ENCODE results near the gene GTPBP1. TPM values are rescaled to one million over a fixed set of nuclear protein-coding genes. Genes with fewer than 3 reads are reported as not detected.
A peak's percentile ranks its signal among the peaks of the same experiment; 100 is the strongest.

GTPBP1 gene
- total RNA-seq, 2 experiments from 2014 or later = 71.8 to 73.9 TPM

DNA sequence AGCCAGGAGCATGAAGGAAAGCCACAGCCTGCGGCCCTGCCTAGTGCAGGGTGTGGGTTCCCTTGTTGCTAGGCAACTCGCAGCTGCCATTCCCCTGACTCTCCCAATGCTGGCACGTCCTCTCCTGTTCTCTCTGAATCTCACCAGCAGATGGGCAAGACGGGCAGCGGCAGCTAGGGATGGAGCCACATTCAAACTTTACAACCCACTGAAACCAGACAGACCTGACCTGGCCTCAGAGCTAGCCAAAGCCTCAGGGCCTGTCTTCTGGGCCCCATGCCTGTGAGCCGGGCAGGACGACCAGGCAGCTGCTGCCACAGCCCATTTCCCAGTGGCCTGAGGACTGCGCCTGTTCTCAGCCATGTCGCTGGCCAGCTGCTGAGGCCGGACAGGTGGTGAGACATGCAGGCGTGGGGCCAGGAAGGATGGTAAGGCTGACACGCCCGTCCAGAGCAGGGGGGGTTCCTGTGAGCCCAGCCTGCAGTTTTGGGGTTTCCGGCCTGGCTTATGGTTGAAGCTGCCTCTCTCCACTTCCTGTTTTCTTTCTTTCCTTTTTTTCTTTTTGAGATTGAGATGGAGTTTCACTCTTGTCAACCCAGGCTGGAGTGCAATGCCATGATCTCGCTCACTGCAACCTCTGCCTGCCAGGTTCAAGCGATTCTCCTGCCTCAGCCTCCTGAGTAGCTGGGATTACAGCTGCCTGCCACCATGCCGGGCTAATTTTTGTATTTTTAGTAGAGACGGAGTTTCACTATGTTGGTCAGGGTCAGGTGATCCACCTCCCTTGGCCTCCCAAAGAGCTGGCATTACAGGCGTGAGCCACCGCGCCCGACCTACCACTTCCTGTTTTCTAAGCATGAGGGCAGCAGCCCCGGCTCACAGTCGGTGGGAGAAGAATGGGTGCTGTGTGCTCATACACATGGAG is 45.9 kb downstream of the GTPBP1 start:
- CTCF ChIA-PET = interaction anchor here (0.9 to 3.4 kb wide), 8 partner anchors 11 to 118 kb away, joined by 4 to 23 read pairs (median 6); partner anchors contain the start of gene GTPBP1
- peaks cover 78% of the 10 kb centered on the region for H3K36me3 Mint-ChIP-seq (ENCODE audit: low read depth)
- peak; percentile 53 for ATAC-seq
- peak overlapping the region; percentile 100 for H3K27ac Mint-ChIP-seq
- H3K4me1 Mint-ChIP-seq (ENCODE audit: low read depth) = peaks cover 48% of the 10 kb centered on the region
- H3K4me3 Mint-ChIP-seq = peak overlapping the region; percentile 97
- POLR2A ChIA-PET = interaction anchor here (0.9 to 15.1 kb wide), 9 partner anchors 16 to 70 kb away, joined by 3 to 307 read pairs (median 4); partner anchors contain the start of genes GTPBP1 and TOMM22
- H3K9me3 Mint-ChIP-seq (ENCODE audit: insufficient read depth) = no peaks in the 10 kb centered on the region
- DNase-seq = peak; percentile 91
- H3K27me3 Mint-ChIP-seq (ENCODE audit: low read depth) = no peaks in the 10 kb centered on the region

DNA sequence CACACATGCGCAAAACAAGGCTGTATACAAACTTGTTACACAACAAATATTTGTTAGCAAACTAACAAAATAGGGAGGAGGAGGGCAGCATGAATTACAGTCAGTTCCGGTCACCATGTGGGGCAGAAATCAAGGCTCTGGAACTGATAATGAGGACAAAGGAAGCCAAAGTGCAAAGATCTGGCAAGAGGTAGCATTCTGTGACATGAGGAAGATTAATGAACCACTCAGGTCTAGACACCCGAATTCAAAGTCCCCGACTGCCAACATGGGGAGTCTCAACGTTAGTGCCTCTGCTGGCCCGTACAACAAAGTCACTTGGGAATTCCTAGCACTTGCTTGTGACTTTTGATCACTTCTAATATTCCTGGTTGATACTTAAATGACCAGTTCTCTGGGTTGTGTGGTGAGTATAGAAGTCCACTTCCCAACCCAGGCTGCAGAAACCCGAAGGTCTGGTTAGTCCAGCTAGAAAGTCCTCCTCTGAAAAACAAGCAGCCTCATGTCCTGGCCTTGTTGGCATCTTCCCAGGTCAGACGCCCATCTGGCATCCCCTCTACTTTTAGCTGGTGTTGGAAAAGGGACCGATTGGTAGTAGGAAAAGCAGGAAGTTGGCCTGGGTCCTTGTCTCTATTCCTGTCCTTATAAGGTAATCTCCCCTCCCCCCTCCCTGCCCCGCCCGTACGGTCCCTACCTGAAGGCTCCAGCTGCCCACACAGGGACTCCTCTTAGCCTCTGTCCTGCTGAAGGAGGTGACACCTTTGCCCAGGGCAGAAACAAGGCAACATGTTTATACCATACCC is 48.4 kb downstream of the GTPBP1 start:
- Mint-ChIP-seq H3K36me3 (ENCODE audit: low read depth) (peaks cover 77% of the 10 kb centered on the region), H3K4me3 (peak overlapping the region; percentile 97), H3K27me3 (ENCODE audit: low read depth) (no peaks in the 10 kb centered on the region), H3K9me3 (ENCODE audit: insufficient read depth) (no peaks in the 10 kb centered on the region), H3K4me1 (ENCODE audit: low read depth) (peaks cover 57% of the 10 kb centered on the region), H3K27ac (peak overlapping the region; percentile 100)
- ATAC-seq (no peak), DNase-seq (peak; percentile 59)
- POLR2A ChIA-PET = interaction anchor here (0.6 to 15.1 kb wide), 2 partner anchors 8 to 18 kb away, joined by 3 to 307 read pairs; no protein-coding TSS in a partner anchor
- CTCF ChIA-PET = interaction anchor here (1.1 to 1.8 kb wide), 4 partner anchors 12 to 21 kb away, joined by 3 to 7 read pairs (median 4); no protein-coding TSS in a partner anchor

DNA sequence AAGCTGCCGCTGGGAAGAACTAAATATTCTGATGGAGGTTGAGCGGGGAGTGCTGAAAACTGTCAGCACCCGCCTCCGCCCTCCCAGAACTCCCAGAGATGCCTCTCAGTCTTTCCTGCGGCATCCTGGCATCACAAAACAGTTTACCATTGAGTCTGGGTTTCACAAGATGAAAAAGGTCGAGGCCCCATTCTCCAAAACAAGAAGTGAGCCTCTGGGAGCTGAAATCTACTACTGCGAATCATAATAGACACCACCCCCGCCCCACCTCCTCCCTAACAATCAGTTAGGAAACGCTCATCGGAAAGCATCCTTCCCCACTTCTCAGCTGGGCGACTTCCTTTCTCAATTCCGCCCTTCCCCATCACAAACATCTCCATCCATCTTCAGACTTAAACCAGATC is 49.0 kb downstream of the GTPBP1 start:
- H3K36me3 Mint-ChIP-seq (ENCODE audit: low read depth) = peaks cover 71% of the 10 kb centered on the region
- peak overlapping the region; percentile 97 for H3K4me3 Mint-ChIP-seq
- DNase-seq (no peak), ATAC-seq (no peak)
- peaks cover 56% of the 10 kb centered on the region for H3K4me1 Mint-ChIP-seq (ENCODE audit: low read depth)
- ChIA-PET POLR2A (interaction anchor here (0.6 to 15.1 kb wide), 4 partner anchors 9 to 504 kb away, joined by 3 to 307 read pairs (median 3); partner anchors contain the start of gene GTPBP1), CTCF (interaction anchor here (1.1 to 1.8 kb wide), 3 partner anchors 15 to 22 kb away, joined by 3 to 7 read pairs (median 4); no protein-coding TSS in a partner anchor)
- no peaks in the 10 kb centered on the region for H3K27me3 Mint-ChIP-seq (ENCODE audit: low read depth)
- peak overlapping the region; percentile 94 for H3K27ac Mint-ChIP-seq
- no peaks in the 10 kb centered on the region for H3K9me3 Mint-ChIP-seq (ENCODE audit: insufficient read depth)

DNA sequence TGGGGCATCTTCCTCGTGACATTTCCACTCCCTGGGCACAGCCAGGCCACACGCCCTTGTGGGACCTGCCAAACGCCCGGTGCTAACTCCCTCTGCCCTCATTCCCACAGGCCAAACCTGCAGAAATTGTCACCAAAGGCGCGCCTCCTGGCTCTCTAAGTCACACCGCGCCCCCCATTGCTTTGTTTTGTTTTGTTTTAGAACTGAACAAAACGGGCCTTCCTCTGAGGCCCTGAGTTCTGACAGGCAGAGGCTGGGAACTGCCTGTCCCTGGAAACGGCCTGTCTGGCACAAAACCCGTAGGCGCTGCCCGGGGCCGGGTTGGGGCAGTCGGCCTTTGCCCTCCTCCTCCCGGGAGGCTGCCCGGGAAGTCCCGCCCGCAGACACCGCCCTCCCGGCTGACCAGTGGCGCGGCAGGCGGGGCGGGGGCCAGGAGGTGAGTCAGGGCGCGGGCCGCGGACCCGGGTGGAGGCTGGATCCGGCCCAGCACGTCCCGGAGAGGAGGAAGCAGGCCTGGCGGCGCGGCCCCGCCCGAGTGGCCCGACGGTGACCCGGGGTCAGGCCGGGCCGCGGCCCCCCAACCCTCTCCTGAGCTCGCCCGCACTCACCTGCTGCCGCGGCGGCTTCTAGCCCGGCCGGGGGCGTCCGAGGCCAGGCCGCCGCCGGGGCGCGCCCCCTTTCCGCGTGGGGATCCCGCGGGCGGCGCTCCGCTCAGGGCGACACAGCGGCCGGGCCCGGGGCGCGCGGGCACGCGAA is 49.6 kb downstream of the GTPBP1 start:
- POLR2A ChIA-PET = interaction anchor here (0.7 to 15.1 kb wide), 5 partner anchors 20 to 505 kb away, joined by 3 to 307 read pairs (median 3); partner anchors contain the start of gene GTPBP1
- H3K4me3 Mint-ChIP-seq = peak overlapping the region; percentile 97
- ATAC-seq = peak; percentile 9

DNA sequence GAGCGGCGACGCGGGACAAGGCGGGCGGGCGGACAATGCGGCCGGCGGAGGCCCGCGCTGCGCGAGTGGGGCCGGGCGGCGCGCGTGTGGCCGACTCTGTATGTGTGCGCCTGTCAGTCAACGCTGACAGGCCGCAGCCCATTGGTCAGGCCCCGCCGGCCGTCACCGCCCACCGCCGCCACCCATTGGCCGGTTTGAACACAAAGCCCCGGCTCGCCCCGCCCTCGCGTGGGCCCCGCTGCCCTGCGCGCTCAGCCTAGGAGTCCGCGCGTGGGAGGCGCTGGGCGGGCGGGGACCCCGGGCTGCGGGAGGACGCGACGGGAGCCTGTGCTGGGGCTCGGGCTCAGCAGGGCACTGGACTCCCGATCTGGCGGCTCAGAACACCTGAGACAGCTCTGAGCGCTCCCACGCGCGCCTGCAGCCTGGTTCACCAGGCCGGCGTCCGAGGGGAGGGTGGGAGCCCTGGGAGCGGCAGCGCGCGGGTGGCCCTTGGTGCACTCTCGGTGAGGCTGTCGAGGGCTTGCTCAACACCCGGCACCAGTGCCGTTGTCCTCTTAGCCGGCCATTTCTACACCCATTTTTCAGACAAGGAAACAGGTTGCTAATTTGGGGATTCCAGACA is 50.3 kb downstream of the GTPBP1 start, which contains the start of gene SUN2:
TSS of gene SUN2 (minus strand) at position 88 of the 622 bp plus-strand sequence. CDS start 3,370 bp downstream, outside the sequence.
- ChIA-PET CTCF (interaction anchor here (0.8 to 2.0 kb wide), 5 partner anchors 10 to 116 kb away, joined by 3 to 11 read pairs (median 7); partner anchors contain the start of gene CBX6), POLR2A (interaction anchor here (1.0 to 15.1 kb wide), 5 partner anchors 20 to 564 kb away, joined by 3 to 307 read pairs (median 4); partner anchors contain the start of gene RPL3)
- peaks cover 52% of the 10 kb centered on the region for H3K4me1 Mint-ChIP-seq (ENCODE audit: low read depth)
- H3K27me3 Mint-ChIP-seq (ENCODE audit: low read depth) = no peaks in the 10 kb centered on the region
- peak within 1 kb of the TSS; percentile 97 for H3K4me3 Mint-ChIP-seq
- H3K27ac Mint-ChIP-seq = peak within 1 kb of the TSS; percentile 95
- ATAC-seq = peak; percentile 76
- H3K36me3 Mint-ChIP-seq (ENCODE audit: low read depth) = peaks cover 59% of the 10 kb centered on the region
- peak; percentile 95 for DNase-seq
- no peaks in the 10 kb centered on the region for H3K9me3 Mint-ChIP-seq (ENCODE audit: insufficient read depth)

More for the DNA sequence above, 49.6 kb downstream of the GTPBP1 start:
- DNase-seq = peak; percentile 62
- H3K27me3 Mint-ChIP-seq (ENCODE audit: low read depth) = no peaks in the 10 kb centered on the region
- H3K27ac Mint-ChIP-seq = peak overlapping the region; percentile 94
- H3K4me1 Mint-ChIP-seq (ENCODE audit: low read depth) = peaks cover 51% of the 10 kb centered on the region
- CTCF ChIA-PET = interaction anchor here (1.1 to 2.0 kb wide), 4 partner anchors 11 to 114 kb away, joined by 4 to 7 read pairs (median 6); no protein-coding TSS in a partner anchor
- H3K9me3 Mint-ChIP-seq (ENCODE audit: insufficient read depth) = no peaks in the 10 kb centered on the region
- H3K36me3 Mint-ChIP-seq (ENCODE audit: low read depth) = peaks cover 65% of the 10 kb centered on the region

DNA sequence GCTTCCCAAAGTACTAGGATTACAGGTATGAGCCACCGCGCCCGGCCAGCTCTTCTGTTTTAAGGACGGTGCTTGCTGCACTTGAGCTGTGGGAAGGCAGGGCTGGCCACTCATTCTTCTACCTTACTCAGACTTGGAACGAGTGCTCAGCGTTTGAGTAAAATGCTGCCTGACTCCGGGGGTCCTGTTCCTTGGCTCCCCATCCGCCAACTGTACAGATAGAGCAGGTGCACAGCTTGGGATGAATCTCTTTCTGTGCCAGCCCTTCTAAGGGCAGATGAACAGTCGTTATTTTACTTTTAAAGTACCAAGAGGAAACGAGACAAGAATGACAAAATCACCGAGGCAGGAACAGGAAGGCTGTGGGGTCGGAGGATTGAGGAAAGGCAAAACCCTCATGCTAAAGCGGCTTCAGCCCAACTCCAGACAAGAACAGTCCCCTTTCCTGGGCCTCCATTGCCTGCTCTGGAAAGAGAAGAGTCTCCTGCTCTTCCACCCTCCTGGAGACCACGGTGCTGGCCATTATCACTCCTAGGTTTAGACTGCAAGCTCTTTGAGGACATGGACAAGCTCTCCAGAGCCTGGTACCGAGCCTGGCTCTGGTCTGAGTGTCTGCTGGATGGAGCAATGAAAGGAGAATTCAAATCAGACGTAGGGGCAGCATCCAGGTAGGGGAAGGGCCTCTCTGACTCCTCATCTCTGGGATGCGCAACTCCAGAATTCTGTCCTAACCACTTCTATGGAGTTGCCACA is 51.1 kb downstream of the GTPBP1 start:
- Mint-ChIP-seq H3K9me3 (ENCODE audit: insufficient read depth) (no peaks in the 10 kb centered on the region), H3K4me1 (ENCODE audit: low read depth) (peaks cover 44% of the 10 kb centered on the region), H3K27ac (peak overlapping the region; percentile 95), H3K36me3 (ENCODE audit: low read depth) (peaks cover 50% of the 10 kb centered on the region), H3K27me3 (ENCODE audit: low read depth) (no peaks in the 10 kb centered on the region), H3K4me3 (peak overlapping the region; percentile 97)
- ChIA-PET CTCF (interaction anchor here (0.8 to 2.0 kb wide), 5 partner anchors 9 to 115 kb away, joined by 3 to 11 read pairs (median 6); partner anchors contain the start of gene CBX6), POLR2A (interaction anchor here (0.8 to 15.1 kb wide), 6 partner anchors 21 to 563 kb away, joined by 3 to 307 read pairs (median 4); partner anchors contain the start of gene RPL3)
- DNase-seq = peak; percentile 33
- no peak for ATAC-seq

DNA sequence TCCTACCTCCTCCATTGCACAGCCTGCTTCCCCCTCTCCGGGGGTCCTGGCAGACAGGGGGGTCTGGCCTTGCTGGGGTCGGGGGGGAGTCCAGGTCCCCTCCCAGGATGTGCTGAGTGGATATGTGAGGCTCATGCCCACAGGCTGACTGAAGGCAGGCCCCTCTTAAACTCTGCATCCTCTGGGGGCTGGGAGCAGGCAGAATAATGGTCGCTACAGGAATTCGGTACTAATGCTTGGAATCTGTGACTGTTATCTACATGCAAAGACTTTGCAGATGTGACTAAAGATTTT is 51.7 kb downstream of the GTPBP1 start:
- peaks cover 45% of the 10 kb centered on the region for H3K36me3 Mint-ChIP-seq (ENCODE audit: low read depth)
- peak overlapping the region; percentile 95 for H3K27ac Mint-ChIP-seq
- CTCF ChIA-PET = interaction anchor here (1.3 to 2.0 kb wide), 4 partner anchors 9 to 112 kb away, joined by 4 to 11 read pairs (median 6); no protein-coding TSS in a partner anchor

DNA sequence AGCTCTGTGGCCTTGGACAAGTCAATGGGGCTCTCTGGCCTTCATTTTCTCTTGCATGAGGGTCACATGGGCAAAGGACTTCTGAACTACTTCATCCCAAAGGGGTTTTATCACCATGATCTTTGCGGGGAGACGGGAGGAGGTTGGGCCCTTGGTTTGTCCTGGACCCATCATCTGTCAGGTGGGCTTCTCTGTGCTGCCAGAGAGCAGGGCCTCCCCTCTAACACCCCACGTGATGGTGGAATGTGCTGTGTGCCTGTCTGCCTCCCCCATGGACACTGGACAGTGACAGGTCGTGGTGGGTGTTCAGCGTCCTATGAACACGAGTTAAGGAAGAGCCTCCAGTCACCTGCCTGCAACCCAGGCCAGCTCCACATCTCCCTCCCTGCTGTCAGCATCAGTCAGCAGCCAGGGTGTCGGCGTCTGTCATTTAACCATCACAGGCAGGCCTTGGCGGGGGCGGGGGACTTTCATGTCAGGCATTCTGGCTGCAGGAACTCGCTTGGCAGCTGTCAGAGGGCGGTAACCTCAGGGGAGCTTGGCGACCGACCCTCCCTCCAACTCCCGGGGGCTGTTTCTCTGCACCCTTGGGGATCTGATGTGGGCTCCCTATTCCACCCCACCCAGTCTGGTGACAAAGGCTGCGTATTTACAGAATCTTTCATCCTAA is 52.7 kb downstream of the GTPBP1 start:
- peaks cover 37% of the 10 kb centered on the region for H3K36me3 Mint-ChIP-seq (ENCODE audit: low read depth)
- H3K4me3 Mint-ChIP-seq = peak overlapping the region; percentile 97
- ATAC-seq = no peak
- no peaks in the 10 kb centered on the region for H3K9me3 Mint-ChIP-seq (ENCODE audit: insufficient read depth)
- POLR2A ChIA-PET = interaction anchor here (0.8 to 15.1 kb wide), 4 partner anchors 11 to 77 kb away, joined by 3 to 307 read pairs (median 4); partner anchors contain the start of gene TOMM22
- H3K27me3 Mint-ChIP-seq (ENCODE audit: low read depth) = no peaks in the 10 kb centered on the region
- CTCF ChIA-PET = interaction anchor here (1.0 to 2.8 kb wide), 4 partner anchors 8 to 33 kb away, joined by 4 to 17 read pairs (median 4); no protein-coding TSS in a partner anchor
- peak; percentile 66 for DNase-seq
- H3K27ac Mint-ChIP-seq = peak overlapping the region; percentile 83
- peaks cover 34% of the 10 kb centered on the region for H3K4me1 Mint-ChIP-seq (ENCODE audit: low read depth)

More for the DNA sequence above, 51.7 kb downstream of the GTPBP1 start:
- POLR2A ChIA-PET = interaction anchor here (0.8 to 15.1 kb wide), 2 partner anchors 22 to 36 kb away, joined by 3 to 307 read pairs; no protein-coding TSS in a partner anchor
- ATAC-seq (no peak), DNase-seq (no peak)
- Mint-ChIP-seq H3K4me3 (peak overlapping the region; percentile 97), H3K27me3 (ENCODE audit: low read depth) (no peaks in the 10 kb centered on the region), H3K9me3 (ENCODE audit: insufficient read depth) (no peaks in the 10 kb centered on the region), H3K4me1 (ENCODE audit: low read depth) (peaks cover 39% of the 10 kb centered on the region)

DNA sequence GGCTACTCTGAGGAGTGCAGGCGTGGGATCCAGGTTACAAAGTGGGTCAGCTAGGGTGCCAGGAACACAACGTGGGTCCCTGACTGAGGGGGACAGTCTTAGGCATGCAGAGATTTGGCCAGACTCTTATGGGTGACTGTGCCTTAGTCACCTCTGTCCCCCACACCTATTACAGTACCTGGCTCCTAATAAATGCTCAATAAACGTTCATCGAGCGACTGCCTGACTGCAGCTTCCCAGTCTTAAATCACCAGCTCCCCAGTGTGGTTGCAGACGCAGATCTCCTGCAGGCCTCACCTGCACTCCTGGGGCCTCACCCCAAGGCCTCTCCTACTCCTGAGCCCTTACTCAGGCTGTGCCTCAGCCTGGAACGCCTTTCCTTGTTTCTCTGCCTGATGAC is 53.3 kb downstream of the GTPBP1 start:
- Mint-ChIP-seq H3K36me3 (ENCODE audit: low read depth) (peaks cover 31% of the 10 kb centered on the region), H3K9me3 (ENCODE audit: insufficient read depth) (no peaks in the 10 kb centered on the region), H3K4me1 (ENCODE audit: low read depth) (peaks cover 33% of the 10 kb centered on the region), H3K4me3 (no peak overlapping the region), H3K27ac (peak overlapping the region; percentile 83), H3K27me3 (ENCODE audit: low read depth) (no peaks in the 10 kb centered on the region)
- ChIA-PET CTCF (interaction anchor here (1.0 to 2.8 kb wide), 3 partner anchors 10 to 34 kb away, joined by 4 to 17 read pairs (median 4); no protein-coding TSS in a partner anchor), POLR2A (interaction anchor here (1.3 to 15.1 kb wide), 3 partner anchors 10 to 23 kb away, joined by 4 to 307 read pairs (median 4); no protein-coding TSS in a partner anchor)
- ATAC-seq (no peak), DNase-seq (no peak)

Measured in activated CD8-positive, alpha-beta T cell treated with anti-CD3 and anti-CD28 coated beads, Interleukin-2, amount 10 ng/mL, durations not matched to agents 7 days and 5 days (primary cell).